ENCODE measurements around the gene PCDHGA1.

DNA sequence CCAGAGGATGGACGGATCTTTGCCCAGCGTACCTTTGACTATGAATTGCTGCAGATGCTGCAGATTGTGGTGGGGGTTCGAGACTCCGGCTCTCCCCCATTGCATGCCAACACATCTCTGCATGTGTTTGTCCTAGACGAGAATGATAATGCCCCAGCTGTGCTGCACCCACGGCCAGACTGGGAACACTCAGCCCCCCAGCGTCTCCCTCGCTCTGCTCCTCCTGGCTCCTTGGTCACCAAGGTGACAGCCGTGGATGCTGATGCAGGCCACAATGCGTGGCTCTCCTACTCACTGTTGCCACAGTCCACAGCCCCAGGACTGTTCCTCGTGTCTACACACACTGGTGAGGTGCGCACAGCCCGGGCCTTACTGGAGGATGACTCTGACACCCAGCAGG lies 160.5 kb downstream of the PCDHGA1 start:
- TF ChIP-seq, protein P1, sequence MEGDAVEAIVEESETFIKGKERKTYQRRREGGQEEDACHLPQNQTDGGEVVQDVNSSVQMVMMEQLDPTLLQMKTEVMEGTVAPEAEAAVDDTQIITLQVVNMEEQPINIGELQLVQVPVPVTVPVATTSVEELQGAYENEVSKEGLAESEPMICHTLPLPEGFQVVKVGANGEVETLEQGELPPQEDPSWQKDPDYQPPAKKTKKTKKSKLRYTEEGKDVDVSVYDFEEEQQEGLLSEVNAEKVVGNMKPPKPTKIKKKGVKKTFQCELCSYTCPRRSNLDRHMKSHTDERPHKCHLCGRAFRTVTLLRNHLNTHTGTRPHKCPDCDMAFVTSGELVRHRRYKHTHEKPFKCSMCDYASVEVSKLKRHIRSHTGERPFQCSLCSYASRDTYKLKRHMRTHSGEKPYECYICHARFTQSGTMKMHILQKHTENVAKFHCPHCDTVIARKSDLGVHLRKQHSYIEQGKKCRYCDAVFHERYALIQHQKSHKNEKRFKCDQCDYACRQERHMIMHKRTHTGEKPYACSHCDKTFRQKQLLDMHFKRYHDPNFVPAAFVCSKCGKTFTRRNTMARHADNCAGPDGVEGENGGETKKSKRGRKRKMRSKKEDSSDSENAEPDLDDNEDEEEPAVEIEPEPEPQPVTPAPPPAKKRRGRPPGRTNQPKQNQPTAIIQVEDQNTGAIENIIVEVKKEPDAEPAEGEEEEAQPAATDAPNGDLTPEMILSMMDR (IDR thresholded peaks at IDR 0.05): no peak
- no peak for TF ChIP-seq ZFX (IDR thresholded peaks at IDR 0.05; ENCODE audit: borderline replicate concordance)

Measured in 22Rv1 (cell line).